GM18505 (cell line): Measurements from ENCODE around the gene HYKK.
"Not testable (repeated sequence)": the region's sequence is repeated elsewhere in the genome, so short reads cannot be mapped to it uniquely, and the experiment has no call there.

ENCODE experiments used
- ATAC-seq: cut with Tn5 transposase; IDR thresholded peaks from one replicate; pipeline ENCODE4 v1.9.1; 2021; ENCODE audit not compliant: unreplicated experiment
- POLR2A ChIP-seq: IDR thresholded peaks from 4 replicates; pipeline ENCODE4 v1.6.1; 2011; ENCODE audit warnings: borderline replicate concordance; ENCODE audit not compliant: insufficient read depth, insufficient read length; ENCODE audit errors: extremely low read depth

HYKK gene

DNA sequence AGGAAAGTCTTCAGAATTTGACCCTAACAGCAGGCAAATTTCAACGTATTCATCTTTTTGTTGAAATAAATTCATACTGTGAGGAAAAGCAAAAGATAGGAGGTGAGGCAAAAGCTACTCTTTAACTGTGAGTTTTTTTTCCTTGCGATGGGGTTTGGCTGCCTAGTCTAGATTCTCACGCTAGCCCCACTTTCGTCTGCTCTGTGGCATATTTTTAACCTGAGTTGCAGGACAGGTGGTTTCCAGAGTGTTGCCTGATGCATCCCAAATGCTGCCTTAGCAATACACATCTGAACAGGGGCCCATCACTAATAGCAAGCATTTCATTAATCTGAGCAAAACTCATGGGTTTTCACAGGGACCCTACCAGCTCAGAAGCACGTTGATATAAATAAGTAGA, 44.5 kb downstream of the HYKK start:
- no peak for ATAC-seq
- TF ChIP-seq POLR2A: no peak

DNA sequence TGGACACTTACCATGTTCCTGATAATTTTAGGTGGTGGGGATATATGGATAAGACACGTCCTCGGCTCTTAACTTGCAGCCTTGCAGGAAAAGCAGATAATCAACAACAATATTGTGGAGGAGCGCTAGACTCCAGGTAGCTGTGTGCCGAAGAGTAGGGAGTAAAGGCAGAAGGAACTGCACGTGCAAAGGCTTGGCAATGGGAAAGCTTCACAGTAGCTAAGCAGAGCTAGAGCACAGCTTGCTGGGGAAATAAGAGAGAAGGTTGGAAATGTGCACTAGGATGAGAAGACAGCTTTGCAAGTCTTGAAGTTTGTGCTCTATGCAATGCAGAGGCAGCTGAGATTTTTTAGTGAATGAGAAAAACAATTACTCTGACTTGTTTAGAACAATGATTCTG, 45.2 kb downstream of the HYKK start:
- no peak for ATAC-seq
- TF ChIP-seq POLR2A: no peak

DNA sequence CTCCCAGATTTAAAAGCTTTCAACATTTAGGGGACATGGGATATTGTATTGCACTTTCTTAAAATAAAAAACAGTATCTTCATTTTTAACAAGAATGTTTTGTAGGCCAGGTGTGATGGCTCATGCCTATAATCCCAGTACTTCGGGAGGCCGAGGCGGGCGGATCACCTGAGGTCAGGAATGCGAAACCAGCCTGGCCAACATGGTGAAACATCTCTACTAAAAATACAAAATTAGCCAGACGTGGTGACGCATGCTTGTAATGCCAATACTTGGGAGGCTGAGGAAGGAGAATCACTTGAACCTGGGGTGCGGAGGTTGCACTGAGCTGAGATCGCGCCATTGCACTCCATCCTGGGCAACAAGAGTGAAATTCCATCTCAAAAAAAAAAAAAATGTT, 52.8 kb downstream of the HYKK start:
- ATAC-seq: not testable (repeated sequence)

DNA sequence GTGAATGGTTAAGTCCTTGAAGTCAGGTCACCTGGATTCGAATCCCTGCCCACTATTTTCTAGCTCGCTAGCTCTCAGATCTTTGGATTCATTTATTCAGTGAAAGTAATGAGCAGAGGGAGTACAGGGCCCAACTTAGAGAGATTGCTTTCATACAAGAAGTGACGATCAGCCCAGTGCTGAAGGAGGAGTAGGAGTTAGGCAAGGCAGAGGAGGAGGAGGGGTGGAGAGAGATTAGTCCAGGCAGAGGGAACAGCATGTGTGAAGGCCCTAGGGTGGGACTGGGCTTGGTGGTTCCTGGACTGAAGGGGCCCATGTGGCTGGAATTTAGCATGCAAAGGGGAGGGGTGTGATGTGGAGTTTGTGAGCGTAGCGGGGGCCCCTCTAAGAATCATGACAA, 54.1 kb downstream of the HYKK start:
- TF ChIP-seq POLR2A: no peak
- no peak for ATAC-seq

DNA sequence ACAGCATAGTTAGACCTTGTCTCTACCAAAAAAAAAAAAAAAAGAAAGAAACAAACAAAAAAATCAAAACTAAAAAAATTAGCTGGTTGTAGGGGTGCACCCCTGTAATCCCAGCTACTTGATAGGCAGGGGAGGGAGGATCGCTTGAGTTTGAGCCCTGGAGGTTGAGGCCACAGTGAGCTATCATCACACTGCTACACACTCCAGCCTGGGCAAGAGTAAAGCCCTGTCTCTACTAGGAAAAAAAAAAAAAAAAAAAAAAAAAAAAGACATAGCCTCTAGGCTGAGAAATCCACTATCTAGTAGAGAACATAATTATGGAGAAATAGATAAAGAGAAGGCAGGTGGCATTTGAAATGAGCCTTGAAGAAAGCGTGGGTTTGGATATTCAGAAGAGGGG, 55.7 kb downstream of the HYKK start:
- TF ChIP-seq POLR2A: no peak
- no peak for ATAC-seq

DNA sequence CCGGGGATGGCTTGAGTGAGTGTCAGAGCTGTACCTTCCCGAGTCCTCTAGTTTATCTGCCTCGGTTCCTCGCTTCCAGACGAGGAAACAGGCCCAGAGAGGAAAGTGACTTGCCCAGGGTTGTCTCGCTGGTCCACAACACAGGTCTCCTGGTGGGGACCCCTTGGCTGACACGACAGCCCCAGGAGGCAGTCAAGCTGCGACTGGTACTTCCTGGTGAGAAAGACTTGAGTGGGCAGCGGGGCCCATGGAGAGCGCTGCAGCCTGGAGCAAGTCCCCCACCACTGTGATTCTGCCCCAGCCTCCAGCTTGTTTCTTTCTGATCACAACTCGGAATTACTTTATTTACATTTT, 57.3 kb downstream of the HYKK start:
- no peak for TF ChIP-seq POLR2A

DNA sequence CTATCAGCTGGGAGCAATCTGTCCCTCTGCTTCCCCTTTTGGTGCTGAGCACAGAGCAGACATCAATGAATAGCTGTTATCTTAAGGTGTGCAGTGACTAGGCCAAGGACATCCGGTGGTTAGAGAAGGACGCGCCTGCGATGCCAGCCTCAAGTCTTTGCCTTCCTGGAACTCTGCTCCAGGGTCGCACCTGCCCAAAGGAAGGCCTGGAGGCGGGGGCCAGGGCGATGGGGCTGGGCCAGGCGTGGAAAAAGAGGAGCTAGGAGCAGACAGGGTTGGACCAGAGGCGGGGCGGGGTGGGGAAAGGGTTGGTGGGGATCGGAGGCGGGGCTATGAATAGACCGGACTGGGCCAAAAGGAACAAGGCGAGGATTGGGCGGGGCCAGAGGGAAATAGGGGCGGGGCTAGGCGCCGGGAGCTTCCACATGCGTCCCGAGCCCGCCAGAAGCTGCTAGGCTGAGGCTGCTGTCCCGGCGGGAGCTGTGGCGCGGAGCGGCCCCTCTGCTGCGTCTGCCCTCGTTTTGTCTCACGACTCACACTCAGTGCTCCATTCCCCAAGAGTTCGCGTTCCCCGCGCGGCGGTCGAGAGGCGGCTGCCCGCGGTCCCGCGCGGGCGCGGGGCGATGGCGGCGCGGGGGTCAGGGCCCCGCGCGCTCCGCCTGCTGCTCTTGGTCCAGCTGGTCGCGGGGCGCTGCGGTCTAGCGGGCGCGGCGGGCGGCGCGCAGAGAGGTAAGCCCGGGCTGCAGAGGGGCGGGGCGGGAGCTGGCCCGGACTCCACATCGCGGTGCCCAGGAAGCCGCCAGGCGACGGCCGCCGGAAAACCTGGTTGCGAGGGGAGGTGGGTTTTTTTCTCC, 57.9 kb downstream of the HYKK start, which contains the start of gene CHRNA5:
Gene CHRNA5 (plus strand): TSS at position 424 of the 854 bp plus-strand sequence. CDS start 200 bp downstream, at position 624.
- TF ChIP-seq POLR2A: peak; percentile 70
- peak; percentile 83 for ATAC-seq

More for the DNA sequence above, 57.3 kb downstream of the HYKK start:
- peak; percentile 17 for ATAC-seq

DNA sequence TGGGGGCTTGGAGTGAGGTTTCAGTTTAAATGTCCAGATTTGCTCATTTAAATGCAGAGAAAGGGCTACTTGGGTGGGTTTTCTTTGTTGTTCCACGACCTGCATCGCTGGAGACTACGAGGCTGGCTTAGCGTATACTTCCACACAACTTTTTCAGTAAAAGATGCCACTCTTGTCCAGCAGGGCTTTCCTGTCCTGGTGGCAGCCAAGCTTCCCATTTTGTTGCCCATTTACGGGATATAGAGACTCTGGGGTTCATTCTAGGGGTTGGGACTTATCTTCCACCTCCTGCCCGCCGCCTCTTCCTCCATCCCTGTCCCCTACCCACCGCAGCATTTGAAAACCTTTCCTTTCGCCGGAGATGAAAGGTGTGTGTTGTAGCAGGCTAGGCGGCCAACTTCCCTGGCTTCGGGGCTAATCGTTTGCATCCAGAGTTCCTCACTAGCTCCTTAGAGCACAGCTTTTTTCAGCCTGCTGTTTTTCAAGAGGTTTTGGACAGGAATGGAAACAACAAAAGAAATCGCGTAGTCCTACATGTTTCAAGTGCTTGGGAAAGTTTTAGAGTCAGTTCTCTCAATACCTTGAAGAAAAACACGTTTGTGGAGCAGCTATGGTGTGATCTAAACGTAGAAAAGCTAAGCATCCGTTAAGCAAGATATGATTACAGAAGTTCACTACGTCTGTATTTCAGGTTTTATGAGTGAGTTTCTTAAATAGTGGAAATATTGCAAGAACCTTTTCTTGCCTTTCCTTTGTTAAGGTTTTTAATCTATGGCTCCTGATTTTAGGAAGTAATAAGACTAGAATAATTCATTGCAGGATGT, 58.8 kb downstream of the HYKK start:
- TF ChIP-seq POLR2A: no peak
- no peak for ATAC-seq

DNA sequence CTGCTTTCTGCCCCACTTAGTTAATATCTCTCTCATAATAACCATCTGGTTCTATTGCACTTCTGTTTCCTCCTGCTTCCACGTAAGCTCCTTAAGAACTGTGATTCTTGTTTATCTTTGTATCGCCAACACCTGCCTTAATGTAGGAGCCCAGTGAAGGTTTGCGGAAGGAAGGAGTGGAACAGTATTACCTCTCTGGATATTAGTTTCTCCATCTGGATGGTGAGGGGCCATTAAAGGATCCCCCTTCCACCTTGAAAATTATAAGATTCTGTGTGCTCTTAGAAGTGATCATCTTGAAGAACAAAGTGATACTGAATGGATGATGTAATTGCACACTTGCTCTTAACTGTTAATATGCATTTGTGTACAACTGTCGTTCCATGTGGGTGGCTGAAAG, 60.2 kb downstream of the HYKK start:
- no peak for TF ChIP-seq POLR2A

DNA sequence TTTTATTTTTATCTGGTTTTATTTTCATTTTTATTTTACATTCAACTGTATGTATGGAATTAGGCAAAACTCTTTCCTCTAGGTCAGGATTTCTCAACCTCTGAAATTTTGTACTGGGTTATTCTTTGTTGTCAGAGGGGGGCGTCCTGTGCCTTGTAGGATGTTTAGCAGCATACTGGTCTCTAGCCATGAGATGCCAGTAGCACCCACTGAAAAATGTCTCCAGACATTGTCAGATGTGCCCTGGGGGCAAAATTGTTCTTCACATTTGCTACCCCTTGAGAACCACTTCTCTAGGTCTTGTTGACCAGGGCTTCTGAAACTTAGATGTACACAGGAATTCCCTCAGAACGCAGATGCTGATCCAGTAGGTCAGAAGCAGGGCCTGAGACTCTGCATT, 63.3 kb downstream of the HYKK start:
- TF ChIP-seq POLR2A: no peak
- ATAC-seq: no peak

More for the DNA sequence above, 60.2 kb downstream of the HYKK start:
- ATAC-seq: no peak

DNA sequence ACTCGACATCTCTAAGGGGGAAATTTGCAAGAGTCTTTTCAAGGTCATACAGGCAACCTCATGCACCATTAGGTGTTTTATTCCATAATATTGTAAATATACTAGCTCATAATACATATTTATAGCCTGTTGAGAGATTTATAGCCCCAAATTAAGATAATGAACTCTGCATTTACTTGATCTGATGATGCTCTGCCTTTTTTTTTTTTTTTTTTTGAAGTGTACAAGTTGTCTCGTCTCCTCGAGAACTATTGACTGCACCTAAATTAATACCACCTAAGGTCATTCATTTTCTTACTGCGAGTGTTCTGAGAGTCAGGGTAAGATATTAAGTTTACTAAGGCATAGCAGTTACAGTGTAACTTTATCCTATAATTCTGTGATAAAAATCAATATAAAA, 64.0 kb downstream of the HYKK start:
- no peak for TF ChIP-seq POLR2A
- no peak for ATAC-seq

DNA sequence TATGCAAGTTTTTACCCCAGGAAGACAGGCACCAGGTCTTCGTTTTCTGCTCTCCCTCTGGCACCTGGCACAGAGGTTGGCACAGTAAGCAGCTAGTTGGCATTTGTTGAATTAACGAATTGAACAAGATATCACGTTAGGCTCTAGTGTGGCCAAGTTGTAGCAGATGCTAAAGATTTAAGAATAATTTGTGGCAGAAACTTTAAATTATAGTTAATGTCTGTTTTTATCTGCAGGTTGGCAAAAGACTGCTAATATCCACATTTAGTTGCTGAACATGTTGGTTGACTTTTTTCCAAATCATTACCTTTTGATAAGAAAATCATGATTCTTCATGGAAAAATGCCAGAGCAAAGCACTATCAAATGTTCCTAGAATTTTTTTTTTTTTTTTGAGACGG, 66.0 kb downstream of the HYKK start:
- no peak for ATAC-seq
- no peak for TF ChIP-seq POLR2A

DNA sequence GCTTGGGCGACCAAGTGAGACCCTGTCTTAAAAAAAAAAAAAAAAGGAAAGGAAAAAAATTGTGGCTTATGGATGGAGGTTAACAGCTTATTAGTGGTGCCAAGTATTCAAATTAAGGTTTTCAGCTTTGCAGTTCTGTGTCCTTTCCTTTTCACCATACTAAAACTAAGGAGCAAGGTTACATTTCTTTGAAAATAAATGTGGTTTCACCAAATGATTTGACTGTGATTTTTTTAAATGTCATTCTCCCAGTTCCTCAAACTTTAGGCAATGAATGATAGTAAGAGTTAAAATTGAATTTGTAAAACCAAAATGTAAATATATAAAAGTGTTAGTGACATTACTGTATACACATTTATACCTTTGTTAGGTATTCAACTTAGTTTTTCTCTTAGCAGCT, 67.6 kb downstream of the HYKK start:
- TF ChIP-seq POLR2A: no peak
- no peak for ATAC-seq
